NCI-H1105 (cell line): ENCODE measurements around the gene SP8.

Source experiments
- DNase-seq: peaks from one replicate; lab custom pipeline; 2025; lab: John Stamatoyannopoulos, UW

Gene SP8

DNA sequence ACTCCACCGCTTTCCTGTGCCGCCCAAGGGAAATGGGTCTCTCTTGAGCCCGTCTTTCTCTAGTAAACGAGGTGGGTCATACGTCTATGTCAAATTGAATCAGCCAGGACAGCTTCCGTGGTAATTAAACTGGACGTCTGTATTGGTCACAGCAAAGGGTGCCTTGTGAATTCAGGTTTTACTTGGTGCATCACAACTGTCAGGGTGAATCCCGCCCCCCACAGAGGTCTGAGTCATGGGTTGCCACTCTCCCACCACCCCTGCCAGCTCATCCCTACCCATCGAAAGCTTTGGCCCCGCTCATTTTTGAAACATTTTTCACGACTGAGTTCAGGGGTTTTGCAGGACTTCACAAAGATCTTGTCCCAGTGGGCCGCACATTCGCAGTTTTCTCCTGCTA is 8.0 kb upstream of the SP8 start:
- DNase-seq, result no peak

DNA sequence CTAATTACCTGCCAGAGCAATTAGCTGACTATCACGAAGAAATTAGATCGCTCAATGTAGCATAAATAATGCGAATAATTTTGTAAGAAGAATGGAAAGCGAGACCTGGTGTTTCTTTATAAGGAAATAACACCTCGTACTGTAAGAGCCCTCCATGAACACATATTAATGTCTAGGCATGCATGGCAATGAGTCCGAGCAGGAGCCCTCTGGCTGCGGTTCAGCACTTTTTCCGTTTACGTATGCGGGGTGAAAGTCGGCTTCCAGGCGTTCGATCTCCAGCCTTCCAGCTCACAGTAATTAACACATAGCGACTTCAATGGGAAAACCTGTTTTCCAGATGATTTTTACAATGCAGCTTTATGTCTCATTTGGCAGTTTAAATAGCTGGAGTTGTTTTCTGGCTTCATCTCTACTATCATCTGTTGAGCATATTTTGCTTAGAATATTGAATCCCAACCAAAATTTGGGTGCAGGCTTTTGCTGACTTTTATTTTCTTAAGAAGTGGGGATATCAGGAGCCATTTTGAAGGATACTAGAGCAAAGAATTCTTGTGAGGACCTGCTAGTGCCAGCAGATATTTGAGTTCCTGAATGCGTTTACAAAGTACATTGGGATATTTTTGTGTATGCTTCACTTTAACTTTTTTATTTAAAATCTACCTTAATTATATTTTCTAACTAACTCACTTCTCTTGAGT is 7.2 kb upstream of the SP8 start:
- no peak for DNase-seq

DNA sequence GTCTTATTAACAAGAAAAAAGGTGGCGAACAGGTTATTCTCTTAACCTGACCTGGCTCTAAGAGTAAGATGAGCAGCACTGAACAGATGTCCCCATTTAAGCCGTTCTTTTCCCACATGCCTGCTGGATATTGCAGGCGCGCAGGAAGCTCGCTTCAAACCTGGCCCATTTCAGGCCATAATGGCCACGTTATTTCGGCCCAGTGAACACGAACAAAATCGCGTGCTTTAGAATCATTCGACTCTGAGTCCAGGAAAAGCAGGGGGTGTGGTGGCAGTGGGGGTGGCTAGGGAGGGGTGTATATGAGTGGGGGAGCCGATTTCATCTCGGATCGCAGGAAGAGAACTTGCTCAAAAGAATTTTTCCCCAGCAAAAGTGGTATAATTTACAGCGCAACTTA is 6.6 kb upstream of the SP8 start:
- no peak for DNase-seq

DNA sequence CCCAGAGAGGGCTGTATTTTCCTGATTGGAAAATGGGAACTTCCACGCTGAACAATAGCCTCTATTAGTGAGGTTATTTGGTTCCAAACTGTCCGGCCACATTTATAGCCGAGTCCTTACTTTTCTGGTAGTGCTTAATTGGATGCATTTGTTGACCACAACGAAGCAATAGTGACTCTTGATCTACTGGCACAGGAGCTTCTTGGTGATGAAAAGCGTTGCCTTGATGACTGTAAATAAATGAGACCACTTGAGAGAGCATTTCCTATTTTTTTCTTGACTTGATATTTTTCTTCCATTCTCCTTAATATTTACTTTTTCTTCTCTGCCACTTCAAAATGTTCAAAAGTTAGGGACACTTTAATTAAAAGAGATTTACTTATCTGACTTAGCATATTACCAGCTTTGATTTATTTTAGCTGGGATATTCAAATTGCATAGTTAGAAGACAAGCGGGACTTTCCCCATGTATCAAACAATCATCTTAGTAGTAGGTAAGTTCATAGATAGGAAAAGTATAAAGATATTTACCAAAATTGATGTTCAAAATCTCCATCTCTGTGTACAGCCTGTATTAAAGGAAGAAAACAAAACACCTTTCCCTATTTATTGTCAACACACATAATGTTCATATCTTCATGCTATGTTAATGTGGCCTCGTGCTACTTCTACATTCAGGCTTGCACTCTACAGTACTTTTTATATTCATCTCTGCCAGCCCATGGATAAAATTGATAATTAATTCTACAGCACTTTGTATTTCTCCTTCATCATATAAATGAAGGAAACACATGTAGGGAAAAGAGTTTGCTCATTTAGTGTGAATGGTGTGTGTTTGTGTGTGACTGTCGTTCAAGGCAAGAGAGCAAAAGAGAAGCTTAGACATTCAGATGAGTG is 5.1 kb upstream of the SP8 start:
- DNase-seq, result no peak

DNA sequence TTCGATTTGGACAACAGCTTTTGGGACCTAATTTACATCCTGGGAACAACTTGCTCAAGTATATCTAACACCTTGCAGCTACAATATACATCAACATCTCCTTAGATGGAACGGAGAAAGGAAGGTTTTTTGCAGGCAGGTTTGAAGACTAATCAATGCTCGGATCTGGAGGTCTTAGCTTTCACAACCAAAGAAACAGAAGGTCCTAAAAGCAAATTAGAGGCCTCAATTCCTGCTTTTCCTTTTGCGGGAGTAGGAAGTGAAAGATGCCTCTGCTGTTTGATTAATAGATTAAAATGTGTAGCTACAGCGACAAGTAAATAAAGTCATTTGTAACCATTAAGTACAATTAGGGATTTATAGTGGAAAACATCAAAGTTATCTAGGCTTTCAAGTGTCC is 3.7 kb upstream of the SP8 start:
- no peak for DNase-seq

DNA sequence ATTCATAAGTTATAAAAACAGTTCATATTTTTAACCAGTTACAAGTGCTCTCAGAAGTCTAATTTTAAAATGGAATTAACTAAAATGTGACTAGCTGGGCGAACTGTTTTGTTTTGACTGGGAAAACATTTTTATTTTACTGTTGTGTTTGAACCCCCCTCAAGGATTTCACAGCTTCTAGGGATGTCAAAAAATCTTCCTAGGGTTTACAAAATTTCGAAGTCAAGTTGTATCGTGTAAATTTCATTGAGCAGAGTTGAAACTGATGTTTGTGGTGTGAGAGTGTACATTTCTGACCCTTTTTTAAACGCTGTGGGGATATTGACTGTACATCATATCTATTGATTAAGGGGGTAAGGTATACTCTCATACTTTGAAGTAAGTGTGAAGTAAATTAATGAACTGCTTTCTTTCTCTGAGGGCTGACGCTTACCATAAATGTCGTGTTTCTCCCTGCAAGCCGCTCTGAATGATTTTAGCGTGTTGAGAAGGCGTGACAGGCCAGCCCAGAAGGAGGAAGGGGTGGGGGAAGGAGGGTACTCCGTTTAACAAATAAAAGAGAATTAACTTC is 1.8 kb upstream of the SP8 start:
- no peak for DNase-seq

DNA sequence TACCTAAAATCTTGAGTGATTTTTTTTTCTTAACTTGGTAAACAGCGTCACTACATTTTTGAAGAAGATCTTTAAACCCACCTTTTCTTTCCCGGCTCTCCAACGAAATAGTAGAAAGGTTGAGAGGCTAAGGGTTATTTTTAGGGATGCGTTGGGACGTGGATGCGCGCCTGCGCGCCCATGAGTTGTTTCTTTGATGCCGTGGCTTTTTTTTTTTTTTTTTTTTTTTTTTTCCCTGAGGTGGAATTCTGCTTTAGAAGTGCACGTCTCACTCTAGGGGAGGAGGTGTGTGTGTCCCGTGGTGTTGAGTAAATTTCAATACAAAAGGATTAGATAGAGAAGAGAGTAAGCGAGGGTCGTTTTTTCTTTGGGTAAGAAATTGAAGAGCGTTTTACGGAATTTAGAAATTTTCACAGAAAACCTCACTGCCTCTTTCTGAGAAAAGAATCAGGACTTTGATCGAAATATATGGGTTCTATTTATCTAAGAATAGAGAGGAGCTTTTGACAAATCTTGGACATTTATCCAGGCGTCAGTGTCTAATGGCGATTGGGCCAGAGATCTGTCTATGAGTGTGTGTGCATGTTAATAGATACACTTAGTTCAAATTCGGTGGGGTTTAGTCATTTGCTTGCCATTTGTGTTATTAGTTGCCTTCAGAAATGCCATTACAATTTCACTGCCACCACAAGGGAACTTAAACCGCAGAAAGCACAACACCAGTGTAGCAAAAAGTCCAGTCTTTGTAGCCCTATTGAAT is 1.2 kb upstream of the SP8 start:
- DNase-seq, result no peak

DNA sequence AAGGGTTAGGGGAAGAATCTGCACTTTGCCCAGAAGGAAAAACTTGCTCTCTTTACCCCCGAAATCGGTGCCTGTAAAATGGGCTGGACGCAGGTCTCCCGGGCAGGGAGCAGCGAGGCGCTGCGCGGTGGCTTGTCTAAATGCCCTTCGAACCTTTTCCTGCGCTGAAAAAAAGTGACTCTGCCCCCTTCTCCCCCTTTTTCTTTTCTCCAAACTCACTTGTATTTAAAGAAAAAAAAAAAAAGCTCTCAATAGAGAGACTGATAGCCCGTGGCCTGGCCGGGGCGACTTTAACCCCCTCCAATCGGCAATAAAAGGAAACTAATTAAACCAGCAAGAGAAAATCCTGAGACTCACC is 286 bp downstream of the SP8 start:
- DNase-seq, result no peak

DNA sequence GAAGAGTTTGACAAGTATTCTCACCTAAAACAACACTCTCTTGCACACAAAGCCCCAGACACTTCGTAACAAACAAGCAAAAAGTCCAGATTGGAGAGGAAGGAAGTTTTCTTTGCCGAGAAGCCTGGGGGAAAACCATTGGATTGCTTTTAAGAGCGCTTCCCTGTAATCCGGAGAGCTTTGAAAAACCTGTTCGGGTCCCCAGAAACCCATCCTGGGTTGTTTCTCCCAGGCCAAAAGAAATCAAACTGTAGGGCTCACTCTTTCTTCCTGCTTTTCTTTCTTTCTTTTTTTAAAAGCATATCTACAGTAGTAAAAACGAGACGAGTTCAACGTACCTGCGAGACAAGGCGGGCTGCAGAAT is 655 bp downstream of the SP8 start:
- no peak for DNase-seq

DNA sequence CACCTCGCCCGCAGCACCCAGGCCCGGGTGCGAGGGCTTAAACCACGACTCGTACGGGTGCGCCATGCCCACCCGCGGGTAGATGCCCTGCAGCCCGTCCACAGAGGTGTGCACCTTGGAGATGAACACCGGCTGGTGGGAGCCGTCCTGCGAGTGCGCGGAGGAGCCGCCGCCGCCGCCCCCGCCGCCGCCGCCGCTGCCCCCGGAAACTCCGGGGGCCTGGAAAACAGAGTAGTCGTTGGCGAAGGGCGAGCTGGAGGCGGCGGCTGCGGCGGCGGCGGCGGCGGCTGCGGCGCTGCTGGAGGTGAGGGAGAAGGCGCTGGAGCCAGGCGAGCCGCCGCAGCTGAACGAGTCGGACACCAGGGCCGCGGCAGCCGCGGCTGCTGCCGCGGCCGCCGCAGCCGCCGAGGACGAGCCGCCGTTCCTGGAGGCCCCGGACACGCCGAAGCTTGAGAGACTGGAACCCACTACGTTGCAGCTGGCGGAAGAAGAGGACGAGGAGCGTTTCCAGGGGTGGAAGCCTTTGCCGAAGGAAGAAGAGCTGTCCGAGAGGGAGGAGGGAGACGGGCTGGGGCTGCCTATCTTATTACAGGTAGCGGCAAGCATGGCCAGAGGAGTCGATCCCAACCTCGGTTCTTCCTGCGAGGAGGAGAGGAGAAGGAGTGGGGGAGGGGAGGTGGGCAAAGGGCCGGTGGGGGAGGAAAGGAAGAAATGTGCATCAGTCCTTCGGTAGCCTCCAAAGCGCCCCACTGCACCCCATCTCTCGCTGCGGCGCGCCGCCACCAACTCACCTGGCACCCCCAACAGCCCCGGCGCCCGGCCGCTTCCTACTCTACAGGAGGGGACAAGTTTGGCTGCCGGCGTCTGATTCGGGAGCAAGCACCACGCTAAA is 1.3 kb downstream of the SP8 start:
- peak; percentile 38 for DNase-seq

DNA sequence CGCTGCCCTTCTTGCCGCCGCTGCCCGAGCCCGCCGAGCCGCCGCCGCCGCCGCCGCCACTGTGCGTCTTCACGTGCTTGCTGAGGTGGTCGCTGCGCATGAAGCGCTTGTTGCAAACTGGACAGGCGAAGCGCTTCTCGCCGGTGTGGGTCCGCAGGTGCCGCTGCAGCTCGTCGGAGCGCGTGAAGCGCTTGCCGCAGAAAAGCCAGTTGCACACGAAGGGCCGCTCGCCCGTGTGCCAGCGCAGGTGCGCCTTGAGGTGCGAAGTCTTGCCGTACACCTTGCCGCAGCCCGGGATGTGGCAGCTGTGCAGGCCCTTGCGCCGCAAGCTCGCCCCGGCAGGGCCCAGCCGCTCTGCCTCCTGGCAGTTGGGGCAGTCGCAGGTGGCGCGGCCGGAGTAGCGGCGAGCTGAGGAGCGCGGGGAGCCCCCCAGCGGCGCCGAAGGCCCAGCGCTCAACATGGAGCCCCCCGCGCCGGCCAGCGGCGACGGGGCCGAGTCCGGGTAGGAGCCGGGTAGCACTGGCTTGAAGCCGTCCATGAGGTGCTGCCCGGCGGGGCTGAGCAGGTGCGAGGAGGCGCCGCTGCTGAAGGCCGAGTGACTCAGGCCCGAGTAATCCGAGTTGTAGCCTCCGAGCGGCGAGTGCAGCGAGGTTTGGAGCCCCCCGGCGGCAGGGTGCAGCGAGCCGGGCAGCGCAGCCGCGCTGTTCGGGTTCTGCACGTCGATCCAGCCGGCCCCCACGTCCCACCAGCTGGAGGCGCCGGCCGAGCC is 2.1 kb downstream of the SP8 start:
- DNase-seq, result peak; percentile 62

DNA sequence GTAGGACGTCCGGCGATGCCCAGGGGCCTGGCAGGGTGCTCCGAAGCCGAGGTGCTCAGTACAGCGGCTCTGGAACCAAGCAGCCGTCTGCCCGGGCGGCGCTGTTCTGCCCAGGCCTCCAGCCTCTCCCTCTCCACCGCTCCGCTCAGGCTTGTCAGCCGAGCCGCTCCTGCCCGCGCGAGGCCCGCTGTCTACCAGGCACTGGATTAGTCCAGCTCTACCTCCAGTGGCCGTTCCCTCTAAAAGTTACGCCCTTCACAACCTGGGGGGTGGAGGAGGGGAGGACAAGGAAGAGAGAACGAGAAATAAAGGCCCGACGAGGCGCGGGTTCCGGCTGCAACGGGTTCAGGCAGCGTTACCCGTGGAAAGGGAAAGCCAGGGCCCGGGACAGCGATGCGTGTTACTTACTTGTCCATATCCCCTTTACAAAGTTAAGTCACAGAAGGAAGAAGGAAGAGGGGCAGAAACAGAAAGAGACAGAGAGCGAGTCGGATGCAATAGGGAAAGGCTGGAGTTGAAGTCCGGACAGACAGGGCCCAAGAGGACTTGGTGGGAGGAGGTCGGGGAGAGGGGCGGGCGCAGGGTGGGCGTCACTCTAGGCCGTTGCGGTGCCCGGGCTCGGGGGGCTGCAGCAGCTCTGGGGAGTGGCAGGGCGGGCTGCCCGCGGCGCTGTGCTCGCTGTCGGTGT is 2.8 kb downstream of the SP8 start:
- DNase-seq, result no peak

DNA sequence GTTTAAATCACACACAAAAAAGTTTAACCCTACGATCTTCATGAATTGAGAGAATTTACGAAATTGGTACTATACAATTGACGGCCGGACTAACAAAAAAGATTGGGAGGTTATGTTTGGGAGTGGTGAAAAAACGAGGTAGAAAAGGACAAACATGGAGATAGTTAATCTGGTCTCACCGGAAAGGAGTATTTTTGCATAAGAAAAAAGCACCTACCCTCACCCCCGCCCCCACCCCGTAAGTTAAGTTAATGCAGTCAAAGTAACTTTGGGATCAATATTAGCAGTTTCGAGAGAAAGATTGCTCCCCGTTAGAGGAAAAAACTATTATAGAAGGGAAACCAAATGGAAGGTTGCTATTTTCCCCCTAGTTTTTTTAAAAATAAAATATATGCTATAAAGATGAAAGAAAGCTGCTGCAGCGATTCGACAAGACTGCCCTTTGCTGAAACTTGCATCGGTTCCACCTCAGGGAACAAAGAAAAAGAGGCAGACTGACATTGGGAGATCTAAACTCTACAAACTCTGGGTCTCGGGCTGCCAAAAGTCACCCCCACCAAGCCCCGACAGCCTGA is 3.5 kb downstream of the SP8 start:
- DNase-seq, result no peak

DNA sequence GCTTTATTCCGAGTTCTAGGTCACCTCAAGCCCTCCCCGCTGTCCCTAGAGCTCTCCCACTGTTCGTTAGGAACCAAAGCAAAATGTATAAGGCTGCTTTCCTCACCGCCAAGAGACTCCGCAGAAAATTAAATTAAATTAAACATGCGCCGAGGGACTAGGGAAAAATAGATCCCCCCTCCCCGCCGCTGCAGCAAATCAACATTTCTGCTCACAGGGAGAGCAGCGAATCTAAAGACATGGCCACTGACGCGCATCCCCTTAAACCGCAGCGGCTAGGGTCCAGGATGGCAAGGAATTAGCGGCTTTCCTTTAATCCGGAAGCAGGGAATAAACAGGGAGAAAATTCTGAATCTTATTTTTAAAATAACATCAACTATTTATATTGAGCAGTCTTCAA is 7.6 kb downstream of the SP8 start:
- DNase-seq, result no peak

DNA sequence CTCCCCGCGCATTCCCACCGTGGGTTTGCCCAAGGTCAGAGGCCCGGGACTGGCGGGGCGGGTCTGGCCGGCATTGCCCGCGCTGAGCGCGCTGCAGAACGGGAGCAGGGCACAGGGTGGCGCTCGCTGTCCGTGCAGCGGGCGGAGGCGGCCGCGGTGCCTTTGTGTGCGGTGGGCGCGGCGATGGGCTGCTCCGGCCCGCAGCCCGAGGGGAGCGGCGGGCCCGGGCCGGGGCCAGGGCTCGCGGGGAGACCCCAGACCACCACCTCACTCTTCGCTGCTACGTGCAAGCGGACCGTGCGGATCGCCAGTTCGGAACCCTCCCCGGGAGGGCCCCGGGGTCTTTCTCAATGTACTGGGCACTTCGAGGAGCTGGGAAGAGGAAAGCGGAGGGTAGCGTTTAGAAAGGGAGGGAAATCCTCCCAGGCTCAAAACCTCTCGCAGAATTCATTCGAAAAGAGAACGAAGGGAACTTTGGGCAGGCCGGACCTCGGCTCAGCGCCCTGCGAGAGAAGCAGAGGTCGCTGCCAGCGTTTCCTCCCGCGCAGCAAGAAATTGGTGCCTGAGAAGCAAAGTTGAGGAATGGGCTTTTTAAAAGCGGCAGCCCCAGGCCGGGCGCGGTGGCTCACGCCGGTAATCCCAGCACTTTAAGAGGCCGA is 8.5 kb downstream of the SP8 start:
- peak; percentile 42 for DNase-seq

DNA sequence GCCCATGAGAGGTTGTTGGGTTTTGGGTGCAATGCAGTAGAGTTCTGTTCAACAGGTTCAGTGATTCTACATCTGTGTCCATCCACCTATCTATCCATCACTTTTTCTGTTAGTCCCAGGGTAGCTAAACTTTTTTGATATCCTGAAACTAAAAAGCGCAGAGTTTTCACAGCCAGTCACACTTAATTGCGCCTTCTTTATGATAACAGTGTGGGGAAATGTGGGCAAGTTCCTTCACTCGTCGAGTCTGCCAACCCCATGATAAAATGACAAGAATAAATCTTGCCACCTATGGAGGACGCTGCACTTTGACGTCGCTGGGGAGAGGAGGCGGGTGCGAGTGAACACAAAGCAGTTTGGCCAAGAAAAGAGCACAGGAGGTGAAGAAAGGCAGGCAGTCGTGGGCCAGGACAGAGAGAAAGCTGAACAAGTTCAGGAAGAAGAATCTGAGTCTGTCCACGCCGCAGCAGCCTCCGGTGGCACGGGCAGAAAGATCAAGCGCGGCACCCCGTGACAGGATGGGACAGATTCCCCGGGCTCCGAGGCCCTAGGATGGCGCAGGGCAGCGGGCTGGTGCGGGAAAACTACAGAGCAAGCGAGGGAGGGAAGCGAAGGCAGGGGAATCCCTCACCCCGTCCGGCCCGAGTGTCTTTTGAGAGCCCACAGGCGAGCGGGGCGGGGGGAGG is 9.2 kb downstream of the SP8 start:
- DNase-seq, result no peak

DNA sequence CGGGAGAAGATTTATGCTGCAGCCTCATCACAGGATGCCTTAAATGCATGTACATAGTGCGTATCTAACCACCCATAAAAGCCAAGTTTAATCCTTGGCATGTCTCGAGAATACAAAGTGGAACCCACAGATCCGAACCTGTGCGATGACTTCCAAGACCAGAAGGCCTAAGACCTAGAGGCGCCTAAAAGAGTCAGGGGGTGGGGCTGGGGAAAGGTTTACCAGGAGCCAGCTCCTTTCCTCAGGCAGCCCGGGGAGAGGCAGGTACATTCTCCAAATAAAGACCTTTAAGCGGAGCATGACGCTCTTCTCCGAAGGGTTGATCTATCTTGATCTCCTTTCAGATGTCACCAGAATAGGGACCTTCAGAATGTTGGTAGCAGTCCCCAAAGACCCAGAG is 9.7 kb downstream of the SP8 start:
- no peak for DNase-seq

DNA sequence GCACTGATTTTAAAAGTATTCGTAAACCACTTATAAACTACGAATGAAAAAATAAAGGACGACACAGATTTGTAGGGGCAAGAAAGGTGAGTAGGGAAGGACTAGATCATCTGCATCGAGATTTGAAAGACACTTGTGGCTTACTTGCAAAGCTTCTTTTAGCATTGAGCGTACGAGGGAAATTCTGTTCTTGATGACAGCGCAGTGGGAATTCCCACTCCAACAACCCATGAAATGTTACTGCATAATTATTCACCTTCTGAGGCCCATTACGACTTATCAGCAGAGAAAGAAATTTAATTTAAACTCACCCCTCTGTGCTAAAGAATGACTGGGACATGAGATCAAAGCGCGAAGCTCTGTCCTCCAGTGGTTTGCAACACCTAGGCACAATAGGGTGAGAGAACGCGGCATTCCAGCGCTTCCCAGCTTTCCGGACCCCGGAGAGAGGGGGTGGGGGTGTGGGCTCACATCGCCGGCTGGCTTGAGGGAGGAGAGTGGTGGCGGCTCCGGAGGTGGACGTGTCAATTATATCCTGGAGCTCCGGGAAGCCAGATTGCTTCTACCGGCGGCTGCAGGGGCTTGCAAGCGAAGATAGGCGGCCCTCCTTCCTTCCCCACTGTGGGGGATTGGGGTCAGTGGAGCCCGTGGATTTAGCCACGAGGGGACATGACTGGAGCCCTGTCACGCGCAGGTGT is 10.3 kb downstream of the SP8 start:
- no peak for DNase-seq
